ENCODE data around the gene ANKH. TPM values are rescaled to one million over a fixed set of nuclear protein-coding genes. Genes with fewer than 3 reads are reported as not detected.

Gene ANKH
- polyA plus RNA-seq, 1 donor, result 14.2 TPM

DNA sequence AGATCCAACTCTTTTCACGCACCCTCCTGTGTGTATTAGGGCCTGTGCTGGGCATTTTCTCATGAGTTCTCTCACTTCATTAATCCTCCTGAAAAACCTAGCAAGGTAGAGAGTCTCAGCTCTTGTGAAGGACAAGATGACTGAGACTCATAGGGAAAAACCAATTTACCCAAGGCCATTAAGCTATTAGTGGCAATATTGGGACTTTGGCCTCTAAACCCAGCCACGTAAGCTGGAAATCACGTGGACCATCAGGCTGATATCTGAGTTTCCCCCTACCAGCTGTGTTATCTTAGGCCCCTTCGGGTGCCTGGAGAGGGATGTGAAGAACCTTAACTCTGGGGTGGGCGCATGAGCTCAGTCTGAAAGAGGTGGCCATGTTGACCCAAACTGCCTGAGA, 80.7 kb downstream of the ANKH start:
- DNase-seq (ENCODE audit: low read depth), result no peak

DNA sequence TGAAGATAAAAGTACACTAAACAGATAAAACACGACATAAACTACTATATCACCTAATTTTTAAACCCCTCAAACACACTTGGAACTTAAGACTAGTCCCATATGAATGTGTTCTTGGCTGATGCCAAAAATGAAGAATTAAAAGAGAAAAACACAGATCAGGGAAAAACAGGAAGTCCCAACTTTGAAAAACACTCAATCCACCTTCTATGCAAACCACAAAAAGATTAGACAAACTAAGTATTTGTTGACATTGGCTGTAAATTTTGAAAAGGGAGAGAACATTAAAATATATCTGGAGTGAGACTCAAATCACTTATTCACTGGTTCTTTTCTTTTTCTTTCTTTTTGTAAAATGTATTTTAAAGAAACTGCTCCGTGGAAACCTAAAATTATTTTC, 81.4 kb downstream of the ANKH start:
- DNase-seq (ENCODE audit: low read depth), result no peak

DNA sequence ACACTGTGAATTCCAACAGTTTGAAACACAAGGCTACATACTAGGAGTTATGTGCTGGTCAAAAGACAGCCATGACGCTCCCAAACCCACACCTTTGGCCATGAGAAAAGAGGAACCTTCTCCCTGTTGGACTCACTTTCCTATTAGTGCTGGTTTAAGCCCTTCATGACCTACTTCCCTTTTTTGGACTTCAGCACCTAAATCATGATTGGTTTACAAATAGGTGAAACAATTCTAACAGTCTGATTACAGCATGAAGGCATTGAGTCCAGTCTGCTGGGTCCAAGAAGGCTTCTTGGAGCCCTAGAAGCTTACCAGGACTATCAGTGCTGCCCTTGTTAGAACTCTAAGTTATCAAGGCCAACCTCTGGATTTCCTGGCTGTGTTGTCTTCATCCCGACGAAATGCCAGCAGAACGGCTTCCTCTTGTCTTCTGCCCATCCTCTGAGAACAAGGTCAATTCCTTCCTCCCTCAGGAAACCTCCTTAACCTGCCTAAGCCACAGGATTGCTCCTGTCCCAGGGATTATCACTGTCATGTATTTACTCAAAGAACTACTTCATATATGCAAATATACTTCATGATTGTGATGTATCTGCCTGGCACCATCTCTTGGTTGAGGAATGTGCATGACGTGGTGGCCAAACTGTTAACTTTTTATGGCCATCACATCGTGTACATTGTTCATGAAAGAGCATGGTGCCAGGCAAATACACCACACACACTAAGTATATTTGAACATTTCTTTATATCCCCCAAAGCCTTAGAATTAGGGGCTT, 83.6 kb downstream of the ANKH start:
- no peak for DNase-seq (ENCODE audit: low read depth)

DNA sequence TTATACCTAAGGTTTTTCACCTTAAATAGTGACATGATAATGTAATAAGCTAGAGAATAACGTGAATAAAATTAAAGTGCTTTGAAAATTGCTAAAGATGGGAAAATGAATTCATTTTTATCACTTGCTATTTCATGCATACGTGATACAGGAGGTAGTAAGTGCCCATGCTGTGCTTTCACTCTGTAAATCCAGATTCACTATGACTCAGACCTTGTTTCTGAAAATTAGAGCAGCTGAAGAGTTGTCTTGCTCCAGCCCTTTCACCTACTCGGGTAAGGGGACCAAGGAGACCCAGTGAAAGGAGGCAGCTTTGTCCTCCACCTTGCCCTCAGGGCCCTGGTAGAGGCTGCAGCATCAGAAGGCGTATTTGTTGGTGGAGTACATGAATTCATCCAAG, 87.9 kb downstream of the ANKH start:
- DNase-seq (ENCODE audit: low read depth), result no peak

DNA sequence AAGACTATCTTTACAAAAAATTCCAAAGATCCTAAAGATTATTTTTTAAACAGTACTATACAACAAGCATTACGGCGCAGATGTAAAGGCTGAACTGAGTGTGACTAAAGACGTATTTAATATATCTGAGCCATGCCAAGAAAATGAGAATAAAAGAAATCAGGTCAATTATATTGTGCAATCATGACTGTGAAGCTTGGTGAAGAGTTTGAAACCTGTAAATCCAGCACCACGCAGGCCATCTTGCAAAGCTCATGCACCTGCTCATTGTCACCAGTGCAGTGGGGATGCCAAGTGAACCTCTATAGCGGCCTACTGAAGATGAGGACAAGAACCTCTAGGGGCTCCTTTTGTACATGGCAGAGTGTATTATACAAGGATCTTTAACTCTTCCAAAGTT, 89.0 kb downstream of the ANKH start:
- DNase-seq (ENCODE audit: low read depth), result no peak

DNA sequence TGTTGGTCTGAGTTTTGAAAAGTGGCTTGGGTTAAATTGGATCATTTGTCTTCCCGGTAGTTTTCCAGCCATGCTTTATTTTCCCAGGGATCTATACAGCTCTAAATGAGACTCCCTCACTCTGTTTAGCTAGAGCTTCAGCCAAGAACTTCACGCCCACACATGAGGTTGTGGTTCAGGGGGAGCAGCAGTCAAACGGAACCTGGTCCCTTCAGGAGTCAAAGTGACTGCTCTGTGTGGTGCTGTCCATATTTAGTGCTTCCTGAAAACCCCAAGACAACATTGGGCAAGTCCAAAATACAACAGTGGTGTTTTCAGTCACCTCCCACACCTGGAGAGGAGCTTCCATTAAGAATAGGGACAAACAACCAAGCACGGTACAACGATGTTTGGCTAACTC, 90.5 kb downstream of the ANKH start:
- no peak for DNase-seq (ENCODE audit: low read depth)

DNA sequence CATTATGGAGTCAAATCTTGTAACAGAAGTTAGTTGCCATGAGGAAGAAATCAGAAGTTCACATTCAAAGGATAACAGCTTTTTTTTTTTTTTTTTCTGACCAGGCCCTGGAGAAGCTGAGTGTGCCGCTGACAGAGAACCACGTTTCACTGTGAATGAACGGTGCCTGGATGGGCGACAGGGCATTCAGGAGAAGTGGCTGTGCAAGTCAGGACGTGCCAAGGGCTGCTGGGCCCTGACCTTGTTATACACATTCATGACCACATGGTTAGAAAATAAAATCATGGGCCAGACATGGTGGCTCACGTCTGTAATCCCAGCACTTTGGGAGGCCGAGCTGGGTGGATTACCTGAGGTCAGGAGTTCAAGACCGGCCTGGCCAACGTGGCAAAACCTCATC, 91.6 kb downstream of the ANKH start:
- DNase-seq (ENCODE audit: low read depth), result no peak

DNA sequence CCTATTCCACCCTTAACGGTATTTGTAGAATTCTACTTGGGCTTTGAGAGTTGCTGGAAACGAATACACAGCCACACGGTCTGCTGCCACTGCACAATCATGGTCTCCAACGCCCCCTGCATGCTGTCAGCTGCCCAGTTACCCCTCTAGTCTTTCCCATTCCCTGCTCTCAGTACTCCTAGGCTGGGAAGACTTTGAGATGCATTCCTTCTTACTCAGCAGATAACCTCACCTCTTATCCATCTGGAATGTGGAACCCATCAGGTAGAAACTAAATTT, 92.8 kb downstream of the ANKH start:
- no peak for DNase-seq (ENCODE audit: low read depth)

- DNase-seq (ENCODE audit: low read depth), result no peak
Observed at GRCh38 chr5:14777932-14778791, 93.4 kb downstream of the ANKH start.

DNA sequence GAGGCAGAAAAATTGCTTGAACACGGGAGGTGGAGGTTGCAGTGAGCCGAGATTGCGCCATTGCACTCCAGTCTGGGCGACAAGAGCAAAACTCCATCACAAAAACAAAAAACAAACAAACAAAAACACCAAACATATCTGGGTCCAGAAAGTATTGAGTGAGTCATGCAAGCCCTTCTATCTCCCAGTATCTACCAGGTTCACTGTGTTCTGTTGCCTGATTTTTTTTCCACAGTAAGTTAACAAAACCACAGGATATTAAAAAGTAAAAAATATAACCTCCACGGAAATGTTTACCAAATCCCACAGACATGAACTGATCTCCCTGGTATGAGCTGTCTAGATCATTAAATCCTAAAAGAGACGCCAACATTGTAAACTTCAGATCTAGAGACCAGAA, 94.4 kb downstream of the ANKH start:
- DNase-seq (ENCODE audit: low read depth), result no peak

GRCh38 chr5:14776602-14777001, 95.0 kb downstream of the ANKH start:
- DNase-seq (ENCODE audit: low read depth), result no peak

DNA sequence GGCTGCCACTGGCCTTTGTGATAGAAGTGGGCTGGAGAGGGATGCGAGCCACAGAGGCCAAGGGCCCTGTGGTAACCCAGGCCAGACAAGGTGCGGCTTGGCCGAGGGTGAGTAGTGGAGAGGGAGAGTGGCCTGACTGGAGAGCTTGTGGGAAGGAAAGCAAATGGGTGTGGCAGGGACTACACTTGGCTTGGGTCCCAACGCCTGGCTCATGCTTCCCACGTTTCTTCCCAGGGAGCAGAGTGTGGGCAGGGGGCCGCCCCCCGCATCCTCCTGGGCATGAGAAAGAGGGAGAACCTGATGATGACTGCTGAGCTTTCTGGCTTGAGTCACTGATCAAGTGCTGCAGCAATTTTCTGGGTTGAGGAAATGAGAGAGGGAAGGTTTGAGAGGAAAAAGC, 95.7 kb downstream of the ANKH start:
- DNase-seq (ENCODE audit: low read depth), result no peak

- no peak for DNase-seq (ENCODE audit: low read depth)
Observed at GRCh38 chr5:14773588-14773987, 98.0 kb downstream of the ANKH start.

DNA sequence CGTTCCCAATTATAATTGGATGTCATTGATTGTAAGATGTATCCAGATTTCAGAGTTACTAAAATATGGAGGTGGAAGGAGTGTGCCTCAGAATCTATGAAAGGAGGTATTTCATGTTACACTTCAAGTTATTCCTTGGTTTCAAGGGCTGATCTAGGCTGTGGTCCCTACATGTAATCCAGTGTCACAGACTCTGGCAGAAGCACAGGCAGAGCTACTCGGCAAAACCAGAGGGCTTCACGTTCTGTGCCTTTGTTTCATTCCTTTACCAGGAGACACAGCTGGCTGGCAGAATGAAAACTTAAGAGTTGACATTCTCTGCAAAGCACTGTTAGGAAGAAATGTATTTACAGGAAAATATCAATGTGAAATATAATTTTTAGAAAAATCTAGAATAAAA, 99.6 kb downstream of the ANKH start:
- no peak for DNase-seq (ENCODE audit: low read depth)

GRCh38 chr5:14771189-14771588, 100.4 kb downstream of the ANKH start:
- DNase-seq (ENCODE audit: low read depth), result no peak

- DNase-seq (ENCODE audit: low read depth), result no peak
Observed at GRCh38 chr5:14768508-14769365, 102.8 kb downstream of the ANKH start.

GRCh38 chr5:14767735-14768507, 103.7 kb downstream of the ANKH start:
- no peak for DNase-seq (ENCODE audit: low read depth)

- no peak for DNase-seq (ENCODE audit: low read depth)
Observed at GRCh38 chr5:14767053-14767452, 104.5 kb downstream of the ANKH start.

GRCh38 chr5:14766584-14766983, 105.0 kb downstream of the ANKH start:
- DNase-seq (ENCODE audit: low read depth), result no peak

GRCh38 chr5:14765587-14765986, 106.0 kb downstream of the ANKH start:
- no peak for DNase-seq (ENCODE audit: low read depth)

DNA sequence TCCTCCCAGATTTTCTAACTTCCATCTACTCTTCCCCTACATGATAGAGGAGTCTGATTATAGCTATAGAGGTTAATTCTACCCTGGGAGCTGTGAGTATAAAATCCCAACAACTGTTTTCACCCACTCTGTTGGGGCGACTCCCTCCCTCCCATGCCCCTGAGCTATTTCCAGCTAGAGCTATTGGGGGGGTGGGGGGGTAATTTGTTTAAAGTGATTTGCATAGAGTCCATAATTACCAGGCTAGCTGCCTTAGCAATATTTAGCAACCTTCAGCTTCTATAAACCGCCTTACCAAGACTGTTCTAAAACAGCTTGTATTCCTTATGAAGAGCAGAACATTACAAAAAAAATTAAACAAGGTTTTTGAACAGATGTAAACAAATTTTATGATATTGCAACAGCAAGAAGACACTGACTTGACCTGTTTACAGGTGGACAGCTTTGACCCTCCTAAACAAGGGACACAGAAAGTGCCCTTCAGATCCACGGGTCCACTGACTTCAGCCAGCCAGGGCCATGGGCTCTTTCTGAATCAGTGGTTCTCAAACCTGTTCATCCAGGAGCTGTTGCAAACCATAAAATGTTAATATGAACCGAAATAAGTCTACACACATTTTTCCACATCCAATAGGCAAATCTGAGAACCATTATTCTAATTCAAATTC, 108.9 kb downstream of the ANKH start:
- no peak for DNase-seq (ENCODE audit: low read depth)

Measured in forelimb muscle (tissue), 1 donor.